Measurements from ENCODE around the gene CHST8.

DNA sequence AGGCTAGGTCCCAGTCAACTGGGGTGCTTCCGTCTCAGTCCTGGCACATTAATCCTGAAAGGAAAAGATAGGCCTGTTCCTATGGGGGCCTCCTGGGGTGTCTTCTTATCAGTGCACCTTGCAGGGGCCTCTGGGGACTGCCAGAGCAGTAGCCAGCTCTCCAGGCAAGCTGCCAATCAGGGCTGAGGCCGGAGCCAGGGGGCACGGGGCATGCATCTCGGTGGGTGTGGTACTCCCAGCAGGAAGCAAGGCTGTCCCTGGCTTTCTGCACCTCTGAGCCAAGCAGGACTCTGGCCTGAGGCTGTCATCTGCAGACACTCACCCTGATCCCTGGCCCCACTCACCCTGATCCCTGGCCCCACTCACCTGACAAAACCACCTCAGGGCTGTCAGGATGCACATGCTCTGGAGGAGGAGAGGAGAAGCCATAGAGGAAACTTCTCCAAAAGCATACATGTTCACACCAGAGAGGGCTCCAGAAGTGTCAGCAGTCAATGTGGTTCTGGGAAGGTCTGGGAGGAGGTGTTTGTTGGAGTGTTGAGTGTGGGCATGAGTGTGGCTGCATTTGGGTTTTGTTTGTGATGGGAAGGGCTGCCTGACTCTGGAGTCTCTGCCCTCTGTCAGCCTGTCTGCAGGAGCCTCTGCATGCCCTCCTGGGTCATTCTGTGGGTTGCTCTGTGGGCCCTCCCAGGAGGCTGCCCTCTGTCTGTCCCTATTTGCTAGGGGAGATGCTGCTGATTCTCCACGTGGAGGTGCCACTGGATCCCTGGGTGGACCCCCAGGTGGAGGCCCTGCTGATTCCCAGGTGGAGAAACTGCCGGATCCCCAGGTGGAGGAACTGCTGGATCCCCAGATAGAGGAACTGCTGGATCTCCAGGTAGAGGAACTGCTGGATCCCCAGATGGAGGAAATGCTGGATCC lies 152.2 kb downstream of the CHST8 start:
- TF ChIP-seq, protein P1, sequence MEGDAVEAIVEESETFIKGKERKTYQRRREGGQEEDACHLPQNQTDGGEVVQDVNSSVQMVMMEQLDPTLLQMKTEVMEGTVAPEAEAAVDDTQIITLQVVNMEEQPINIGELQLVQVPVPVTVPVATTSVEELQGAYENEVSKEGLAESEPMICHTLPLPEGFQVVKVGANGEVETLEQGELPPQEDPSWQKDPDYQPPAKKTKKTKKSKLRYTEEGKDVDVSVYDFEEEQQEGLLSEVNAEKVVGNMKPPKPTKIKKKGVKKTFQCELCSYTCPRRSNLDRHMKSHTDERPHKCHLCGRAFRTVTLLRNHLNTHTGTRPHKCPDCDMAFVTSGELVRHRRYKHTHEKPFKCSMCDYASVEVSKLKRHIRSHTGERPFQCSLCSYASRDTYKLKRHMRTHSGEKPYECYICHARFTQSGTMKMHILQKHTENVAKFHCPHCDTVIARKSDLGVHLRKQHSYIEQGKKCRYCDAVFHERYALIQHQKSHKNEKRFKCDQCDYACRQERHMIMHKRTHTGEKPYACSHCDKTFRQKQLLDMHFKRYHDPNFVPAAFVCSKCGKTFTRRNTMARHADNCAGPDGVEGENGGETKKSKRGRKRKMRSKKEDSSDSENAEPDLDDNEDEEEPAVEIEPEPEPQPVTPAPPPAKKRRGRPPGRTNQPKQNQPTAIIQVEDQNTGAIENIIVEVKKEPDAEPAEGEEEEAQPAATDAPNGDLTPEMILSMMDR (conservative IDR thresholded peaks at IDR 0.05): no peak
- no peak for TF ChIP-seq EZH2 (IDR thresholded peaks at IDR 0.05; ENCODE audit: low read depth)
